ENCODE results near the gene COQ7.

DNA sequence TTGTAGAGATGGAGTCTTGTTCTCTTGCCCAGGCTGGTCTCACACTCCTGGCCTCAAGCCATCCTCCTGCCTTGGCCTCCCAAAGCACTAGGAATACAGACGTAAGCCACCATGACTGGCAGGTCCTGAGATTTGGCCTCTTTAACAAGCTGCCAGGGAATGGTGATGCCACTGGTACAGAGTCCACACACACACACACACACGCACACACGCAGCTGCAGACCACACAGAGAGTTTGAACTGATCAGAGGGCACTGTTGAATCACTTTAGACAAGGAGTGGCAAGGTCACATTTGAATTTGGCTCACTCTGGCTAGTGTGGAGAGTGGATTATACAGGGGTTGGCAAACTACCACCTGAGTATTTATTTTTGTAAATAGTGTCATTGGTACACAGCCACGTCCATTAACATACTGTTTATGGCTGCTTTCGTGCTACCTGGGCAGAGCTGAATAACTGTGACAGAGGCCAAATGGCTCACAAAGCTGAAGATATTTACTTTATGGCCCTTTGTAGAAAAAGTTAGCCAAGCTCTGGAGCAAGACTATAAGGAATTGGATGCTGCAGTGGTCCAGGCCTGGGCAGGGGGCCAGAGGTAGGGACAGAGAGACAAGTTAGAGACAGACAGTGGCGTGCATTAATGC, 56.2 kb downstream of the COQ7 start:
- TF ChIP-seq GATA2 (IDR thresholded peaks at IDR 0.05; ENCODE audit: low read depth, low read length) (no peak), GATA3 (IDR thresholded peaks at IDR 0.05; ENCODE audit: low read depth, low read length) (no peak)
